Cerebellar cortex (tissue), 1 donor: ENCODE measurements around the gene DLL3.

Experiments used
- DNase-seq: peaks from one replicate; pipeline ENCODE4 v3.0.0-alpha.2; 2015; ENCODE audit warnings: low spot score

The DLL3 gene

DNA sequence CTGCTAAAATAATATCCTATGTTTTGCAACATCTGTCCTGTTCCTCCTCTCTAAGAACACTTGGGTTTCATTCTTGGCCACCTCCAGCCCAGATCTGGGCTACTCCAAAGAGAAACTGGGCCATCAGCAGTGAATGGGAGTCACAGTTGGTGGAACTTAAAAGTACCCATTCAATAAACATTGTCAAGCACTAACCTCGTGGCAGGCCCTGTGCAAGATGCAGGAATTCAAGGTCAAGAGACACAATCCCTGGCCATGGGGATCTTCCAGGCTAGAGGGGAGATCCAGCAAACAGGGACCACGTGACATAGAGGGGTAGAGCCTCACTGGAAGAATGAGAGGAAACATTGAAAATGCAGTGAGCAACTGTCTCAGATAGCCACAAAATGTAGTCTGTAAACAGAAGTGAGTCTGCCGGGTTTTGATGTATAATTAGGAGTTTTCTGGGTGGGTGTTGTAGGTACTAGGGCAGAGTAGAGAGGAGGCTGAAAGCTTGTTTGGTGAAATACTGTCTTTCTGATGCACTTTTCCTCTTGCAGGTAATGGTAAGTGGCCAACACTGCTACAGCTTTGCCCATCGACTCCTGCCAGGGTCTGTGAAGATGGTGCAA lies 56.1 kb downstream of the DLL3 start:
- no peak for DNase-seq

DNA sequence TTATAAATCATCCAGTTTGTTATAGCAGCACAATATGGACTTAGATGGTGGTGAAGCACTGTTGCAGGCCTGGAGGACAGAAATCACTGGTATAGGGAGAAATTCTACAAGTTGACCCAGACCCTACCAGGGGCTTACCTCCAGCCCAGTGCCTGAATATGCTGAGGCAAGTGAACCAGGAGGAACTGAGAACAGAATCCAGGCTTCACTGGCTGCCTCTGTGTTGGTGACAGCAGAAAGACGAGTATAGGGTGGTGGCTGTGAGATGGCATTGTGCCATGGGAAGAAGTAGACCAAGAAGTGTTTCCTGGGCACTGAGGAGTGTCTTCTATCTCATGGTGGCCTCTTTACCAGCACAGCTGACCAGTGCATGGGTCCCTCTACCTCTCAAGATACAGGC lies 57.1 kb downstream of the DLL3 start:
- DNase-seq, result no peak
